Activated CD4-positive, alpha-beta T cell treated with anti-CD3 and anti-CD28 coated beads for 36 hours (primary cell): ENCODE results near the gene GSTM3. TPM values are rescaled to one million over a fixed set of nuclear protein-coding genes. Genes with fewer than 3 reads are reported as not detected.

Experiments used
- ATAC-seq: fragments of 200-7000 bp; cut with Tn5 transposase; one replicate; pipeline ENCODE4 v1.10.0; 2021; ENCODE audit warnings: mild to moderate bottlenecking, moderate library complexity
- CTCF ChIA-PET: fragments of 350-600 bp; sonication (Branson Sonifier 250); formaldehyde crosslinking; loops from one replicate; lab custom pipeline; 2021; ENCODE audit warnings: antibody characterized with exemption; lab: Charles Lee
- POLR2A ChIA-PET: fragments of 350-600 bp; sonication (Branson Sonifier 250); formaldehyde crosslinking; loops from one replicate; lab custom pipeline; 2021; ENCODE audit warnings: antibody characterized with exemption, inconsistent platforms; lab: Charles Lee
- DNase-seq: peaks from one replicate; pipeline ENCODE4 v3.0.0-alpha.2; 2020
- H3K27ac Mint-ChIP-seq: one replicate; pipeline ENCODE4 v1.8.0; 2021; ENCODE audit warnings: mixed read lengths
- H3K27me3 Mint-ChIP-seq: one replicate; pipeline ENCODE4 v1.8.0; 2021; ENCODE audit warnings: mixed read lengths
- H3K36me3 Mint-ChIP-seq: one replicate; pipeline ENCODE4 v1.8.0; 2021; ENCODE audit warnings: low read depth, mixed read lengths
- H3K4me1 Mint-ChIP-seq: one replicate; pipeline ENCODE4 v1.8.0; 2021; ENCODE audit warnings: mixed read lengths
- H3K4me3 Mint-ChIP-seq: one replicate; pipeline ENCODE4 v1.8.0; 2021; ENCODE audit warnings: mild to moderate bottlenecking, moderate library complexity, mixed read lengths
- H3K9me3 Mint-ChIP-seq: one replicate; pipeline ENCODE4 v1.8.0; 2021; ENCODE audit warnings: low read depth, mixed read lengths
- intact Hi-C, 2 experiments: fragments of 100-400 bp; cut with DNase I in 1 of 2; cut with micrococcal nuclease in 1 of 2; formaldehyde crosslinking; loops; one replicate each; pipeline versions ENCODE4 v1.14.2 to v1.15.1; 2022 to 2024; cut with DNase I, micrococcal nuclease
- total RNA-seq, 2 experiments: library from RNA; stranded (reverse); gene quantifications; one replicate each; pipeline ENCODE4 v1.2.3, GENCODE V29; 2021

The GSTM3 gene
- total RNA-seq, 2 experiments from 2014 or later = 47.6 to 49.1 TPM

- Mint-ChIP-seq H3K36me3 (no peaks in the 10 kb centered on the region), H3K27me3 (no peaks in the 10 kb centered on the region), H3K27ac (peak overlapping the region; percentile 19), H3K9me3 (no peaks in the 10 kb centered on the region), H3K4me1 (peaks cover 8% of the 10 kb centered on the region), H3K4me3 (no peak overlapping the region)
- intact Hi-C loops = no loop called here
- DNase-seq (no peak), ATAC-seq (no peak)
- ChIA-PET CTCF (interaction anchor here (0.7 to 26.0 kb wide), 4 partner anchors 11 to 197 kb away, joined by 4 to 499 read pairs (median 5); partner anchors contain the start of gene AHCYL1), POLR2A (interaction anchor here (0.6 kb wide), 1 partner anchor 382 kb away, joined by 3 read pairs; no protein-coding TSS in a partner anchor)
Measured at GRCh38 chr1:109784551-109785252, 43.9 kb upstream of the GSTM3 start.

- CTCF ChIA-PET = interaction anchor here (0.5 to 26.0 kb wide), 3 partner anchors 127 to 198 kb away, joined by 3 to 499 read pairs (median 5); partner anchors contain the start of genes AHCYL1 and GSTM4
- H3K36me3 Mint-ChIP-seq = no peaks in the 10 kb centered on the region
Measured at GRCh38 chr1:109783436-109783835, 42.6 kb upstream of the GSTM3 start.

GRCh38 chr1:109782927-109783326 is 42.1 kb upstream of the GSTM3 start:
- intact Hi-C loops = no loop called here
- Mint-ChIP-seq H3K27me3 (no peaks in the 10 kb centered on the region), H3K36me3 (no peaks in the 10 kb centered on the region), H3K4me3 (no peak overlapping the region), H3K4me1 (no peaks in the 10 kb centered on the region), H3K27ac (no peak overlapping the region), H3K9me3 (no peaks in the 10 kb centered on the region)
- ChIA-PET CTCF (interaction anchor here (1.5 to 26.0 kb wide), 3 partner anchors 8 to 237 kb away, joined by 5 to 499 read pairs (median 13); partner anchors contain the start of gene AHCYL1), POLR2A (interaction anchor here (0.6 kb wide), 1 partner anchor 184 kb away, joined by 3 read pairs; no protein-coding TSS in a partner anchor)
- ATAC-seq (no peak), DNase-seq (no peak)

More at GRCh38 chr1:109783436-109783835, 42.6 kb upstream of the GSTM3 start:
- H3K4me1 Mint-ChIP-seq = no peaks in the 10 kb centered on the region
- no peak overlapping the region for H3K4me3 Mint-ChIP-seq
- H3K27ac Mint-ChIP-seq = no peak overlapping the region
- no peaks in the 10 kb centered on the region for H3K9me3 Mint-ChIP-seq
- no peak for ATAC-seq
- intact Hi-C loops = no loop called here
- POLR2A ChIA-PET = interaction anchor here (0.6 kb wide), 1 partner anchor 183 kb away, joined by 3 read pairs; no protein-coding TSS in a partner anchor
- H3K27me3 Mint-ChIP-seq = no peaks in the 10 kb centered on the region
- DNase-seq = no peak

GRCh38 chr1:109782514-109782913 is 41.7 kb upstream of the GSTM3 start:
- no peaks in the 10 kb centered on the region for H3K9me3 Mint-ChIP-seq
- no peaks in the 10 kb centered on the region for H3K4me1 Mint-ChIP-seq
- no peak for DNase-seq
- CTCF ChIA-PET = interaction anchor here (0.9 to 26.0 kb wide), 4 partner anchors 8 to 237 kb away, joined by 3 to 499 read pairs (median 9); partner anchors contain the start of gene AHCYL1
- POLR2A ChIA-PET = no interaction called here
- no peak overlapping the region for H3K4me3 Mint-ChIP-seq
- no peaks in the 10 kb centered on the region for H3K36me3 Mint-ChIP-seq
- no peak for ATAC-seq
- intact Hi-C loops = no loop called here
- no peaks in the 10 kb centered on the region for H3K27me3 Mint-ChIP-seq
- H3K27ac Mint-ChIP-seq = no peak overlapping the region

GRCh38 chr1:109781806-109782205 is 41.0 kb upstream of the GSTM3 start:
- intact Hi-C loops = no loop called here

GRCh38 chr1:109780982-109781381 is 40.1 kb upstream of the GSTM3 start:
- Mint-ChIP-seq H3K4me3 (no peak overlapping the region), H3K27ac (no peak overlapping the region), H3K36me3 (no peaks in the 10 kb centered on the region), H3K9me3 (no peaks in the 10 kb centered on the region), H3K27me3 (no peaks in the 10 kb centered on the region), H3K4me1 (no peaks in the 10 kb centered on the region)
- DNase-seq (no peak), ATAC-seq (no peak)
- POLR2A ChIA-PET = interaction anchor here (0.6 kb wide), 1 partner anchor 139 kb away, joined by 5 read pairs; no protein-coding TSS in a partner anchor
- CTCF ChIA-PET = interaction anchor here (0.6 to 26.0 kb wide), 5 partner anchors 9 to 201 kb away, joined by 3 to 499 read pairs (median 4); partner anchors contain the start of gene AHCYL1
- intact Hi-C loops = no loop called here

More at GRCh38 chr1:109781806-109782205, 41.0 kb upstream of the GSTM3 start:
- no peaks in the 10 kb centered on the region for H3K9me3 Mint-ChIP-seq
- ATAC-seq (no peak), DNase-seq (no peak)
- CTCF ChIA-PET = interaction anchor here (0.6 to 26.0 kb wide), 7 partner anchors 7 to 279 kb away, joined by 3 to 499 read pairs (median 3); partner anchors contain the start of gene AHCYL1
- H3K27me3 Mint-ChIP-seq = no peaks in the 10 kb centered on the region
- no peak overlapping the region for H3K27ac Mint-ChIP-seq
- POLR2A ChIA-PET = no interaction called here
- H3K36me3 Mint-ChIP-seq = no peaks in the 10 kb centered on the region
- no peak overlapping the region for H3K4me3 Mint-ChIP-seq
- no peaks in the 10 kb centered on the region for H3K4me1 Mint-ChIP-seq

- intact Hi-C loops = loop anchor here (1.0 to 2.0 kb wide), 3 partner anchors 129 to 206 kb away; partner anchors contain the start of gene AHCYL1 (in 1 of the 2)
- ATAC-seq = no peak
- ChIA-PET POLR2A (interaction anchor here (0.6 kb wide), 1 partner anchor 206 kb away, joined by 3 read pairs; no protein-coding TSS in a partner anchor), CTCF (interaction anchor here (0.7 to 26.0 kb wide), 19 partner anchors 14 to 351 kb away, joined by 3 to 499 read pairs (median 6); partner anchors contain the start of gene AHCYL1)
- H3K36me3 Mint-ChIP-seq = no peaks in the 10 kb centered on the region
- no peaks in the 10 kb centered on the region for H3K4me1 Mint-ChIP-seq
- H3K4me3 Mint-ChIP-seq = no peak overlapping the region
- H3K27ac Mint-ChIP-seq = no peak overlapping the region
- no peaks in the 10 kb centered on the region for H3K27me3 Mint-ChIP-seq
- H3K9me3 Mint-ChIP-seq = no peaks in the 10 kb centered on the region
- DNase-seq = no peak
Measured at GRCh38 chr1:109777980-109778625, 37.3 kb upstream of the GSTM3 start.

- POLR2A ChIA-PET = interaction anchor here (0.6 to 1.5 kb wide), 3 partner anchors 124 to 207 kb away, joined by 3 to 6 read pairs (median 3); partner anchors contain the start of gene AHCYL1
- Mint-ChIP-seq H3K4me1 (no peaks in the 10 kb centered on the region), H3K4me3 (no peak overlapping the region), H3K9me3 (no peaks in the 10 kb centered on the region), H3K27ac (no peak overlapping the region), H3K36me3 (no peaks in the 10 kb centered on the region), H3K27me3 (no peaks in the 10 kb centered on the region)
- CTCF ChIA-PET = interaction anchor here (0.6 to 26.0 kb wide), 45 partner anchors 11 to 254 kb away, joined by 3 to 499 read pairs (median 4); partner anchors contain the start of genes AHCYL1, CSF1, EPS8L3 and GPR61
- no peak for DNase-seq
- intact Hi-C loops = loop anchor here (1.0 to 2.0 kb wide), 3 partner anchors 129 to 207 kb away; partner anchors contain the start of gene AHCYL1 (in 1 of the 2)
- ATAC-seq = no peak
Measured at GRCh38 chr1:109777436-109777835, 36.6 kb upstream of the GSTM3 start.

GRCh38 chr1:109776911-109777310 is 36.1 kb upstream of the GSTM3 start:
- Mint-ChIP-seq H3K27ac (peak overlapping the region; percentile 27), H3K4me3 (no peak overlapping the region), H3K27me3 (no peaks in the 10 kb centered on the region), H3K4me1 (no peaks in the 10 kb centered on the region), H3K36me3 (no peaks in the 10 kb centered on the region), H3K9me3 (no peaks in the 10 kb centered on the region)
- ChIA-PET POLR2A (interaction anchor here (0.6 to 1.5 kb wide), 3 partner anchors 124 to 311 kb away, joined by 3 to 6 read pairs (median 3); partner anchors contain the start of gene AHCYL1), CTCF (interaction anchor here (0.6 to 26.0 kb wide), 45 partner anchors 11 to 254 kb away, joined by 3 to 499 read pairs (median 4); partner anchors contain the start of genes AHCYL1, CSF1, EPS8L3 and GPR61)
- intact Hi-C loops = loop anchor here (1.0 to 2.0 kb wide), 4 partner anchors 130 to 234 kb away; partner anchors contain the start of gene AHCYL1 (in 2 of the 2)
- DNase-seq = peak; percentile 88
- ATAC-seq = peak; percentile 89

- no peak overlapping the region for H3K4me3 Mint-ChIP-seq
- H3K36me3 Mint-ChIP-seq = no peaks in the 10 kb centered on the region
- no peak for DNase-seq
- H3K9me3 Mint-ChIP-seq = no peaks in the 10 kb centered on the region
- no peak for ATAC-seq
- intact Hi-C loops = loop anchor here (1.0 to 2.0 kb wide), 3 partner anchors 130 to 235 kb away; partner anchors contain the start of gene AHCYL1 (in 1 of the 2)
- ChIA-PET CTCF (interaction anchor here (0.5 to 26.0 kb wide), 36 partner anchors 11 to 324 kb away, joined by 3 to 499 read pairs (median 4); partner anchors contain the start of genes AHCYL1, CSF1, EPS8L3 and GSTM1), POLR2A (interaction anchor here (0.6 to 1.5 kb wide), 2 partner anchors 208 to 312 kb away, joined by 3 to 6 read pairs; partner anchors contain the start of gene AHCYL1)
- H3K27me3 Mint-ChIP-seq = no peaks in the 10 kb centered on the region
- peak overlapping the region; percentile 27 for H3K27ac Mint-ChIP-seq
- H3K4me1 Mint-ChIP-seq = no peaks in the 10 kb centered on the region
Measured at GRCh38 chr1:109776206-109776835, 35.5 kb upstream of the GSTM3 start.
